Karpas-422 (cell line): ENCODE results near the gene RNF225. TPM values are rescaled to one million over a fixed set of nuclear protein-coding genes. Genes with fewer than 3 reads are reported as not detected.
"Not testable (repeated sequence)": the region's sequence is repeated elsewhere in the genome, so short reads cannot be mapped to it uniquely, and the experiment has no call there.

Experiments used
- DNase-seq: peaks from one replicate; pipeline ENCODE4 v3.0.0-alpha.2; 2015
- H2AFZ ChIP-seq: fragments of 200-600 bp; sonication (generic); 2 replicates; pipeline ENCODE4 v1.6.1; 2014; ENCODE audit warnings: antibody characterized with exemption, low read length, mixed read lengths
- H3K27ac ChIP-seq: fragments of 200-600 bp; sonication (generic); 2 replicates; pipeline ENCODE4 v1.5.1; 2014; ENCODE audit warnings: mild to moderate bottlenecking, low read length, moderate library complexity
- H3K27me3 ChIP-seq: fragments of 200-600 bp; sonication (generic); 2 replicates; pipeline ENCODE4 v1.6.1; 2014; ENCODE audit warnings: low read length, mixed read lengths
- H3K36me3 ChIP-seq: fragments of 200-600 bp; sonication (generic); 2 replicates; pipeline ENCODE4 v1.6.1; 2014; ENCODE audit warnings: low read length, mixed read lengths; ENCODE audit not compliant: insufficient read depth
- H3K4me1 ChIP-seq: fragments of 200-600 bp; sonication (generic); 2 replicates; pipeline ENCODE4 v1.6.1; 2014; ENCODE audit warnings: mild to moderate bottlenecking, low read length, mixed read lengths
- H3K4me2 ChIP-seq: fragments of 200-600 bp; sonication (generic); 2 replicates; pipeline ENCODE4 v1.6.1; 2014; ENCODE audit warnings: low read length, low read depth, mild to moderate bottlenecking; ENCODE audit not compliant: poor library complexity, severe bottlenecking
- H3K4me3 ChIP-seq: fragments of 200-600 bp; sonication (generic); 2 replicates; pipeline ENCODE4 v1.5.1; 2014; ENCODE audit warnings: mild to moderate bottlenecking, antibody characterized with exemption, low read length, mixed read lengths
- H3K79me2 ChIP-seq: fragments of 200-600 bp; sonication (generic); 2 replicates; pipeline ENCODE4 v1.6.1; 2014; ENCODE audit warnings: mild to moderate bottlenecking, low read length, mixed read lengths
- H3K9ac ChIP-seq: fragments of 200-600 bp; sonication (generic); 2 replicates; pipeline ENCODE4 v1.6.0; 2014; ENCODE audit warnings: low read length
- H3K9me2 ChIP-seq: fragments of 200-600 bp; sonication (generic), shearing (Covaris generic); replicated peaks from 2 replicates; pipeline ENCODE4 v1.6.0; 2014; ENCODE audit warnings: mild to moderate bottlenecking, low read length, moderate library complexity; ENCODE audit not compliant: insufficient read depth
- H3K9me3 ChIP-seq: fragments of 300-700, 200-600 bp; sonication (generic); 2 replicates; pipeline ENCODE4 v1.6.1; 2014; ENCODE audit warnings: low read length, mixed read lengths
- H4K20me1 ChIP-seq: fragments of 200-600 bp; sonication (generic); 2 replicates; pipeline ENCODE4 v1.6.1; 2014; ENCODE audit warnings: mild to moderate bottlenecking, antibody characterized with exemption, low read length, low read depth; ENCODE audit not compliant: insufficient read depth
- total RNA-seq: library from RNA; depleted of rRNA; stranded (reverse); fragments of >200 nt; shearing (Covaris generic); gene quantifications from 2 replicates; pipeline ENCODE4 v1.2.3, GENCODE V29; 2014; ENCODE audit warnings: low replicate concordance

Gene RNF225
- total RNA-seq, 1 experiment from 2014 or later, result 0.97 TPM

GRCh38 chr19:58368561-58369360 lies 26.7 kb upstream of the RNF225 start:
- Histone ChIP-seq H3K27me3 (no peaks in the 10 kb centered on the region), H3K4me2 (no peak overlapping the region), H3K9me2 (no peaks in the 10 kb centered on the region), H3K4me3 (no peak overlapping the region), H3K36me3 (no peaks in the 10 kb centered on the region), H4K20me1 (no peaks in the 10 kb centered on the region), H3K9me3 (no peaks in the 10 kb centered on the region), H2AFZ (no peak overlapping the region), H3K4me1 (peaks cover 6% of the 10 kb centered on the region; the same call in 1 of the 2 replicates), H3K79me2 (no peaks in the 10 kb centered on the region), H3K27ac (no peak overlapping the region), H3K9ac (no peak overlapping the region)
- DNase-seq, result no peak

GRCh38 chr19:58372311-58373133 lies 22.9 kb upstream of the RNF225 start:
- no peak for DNase-seq
- no peak overlapping the region for H3K9ac ChIP-seq

GRCh38 chr19:58374200-58374599 lies 21.3 kb upstream of the RNF225 start:
- no peaks in the 10 kb centered on the region for H3K9me2 ChIP-seq
- no peak for DNase-seq
- H3K27me3 ChIP-seq, result no peaks in the 10 kb centered on the region
- H3K4me3 ChIP-seq, result no peak overlapping the region
- no peaks in the 10 kb centered on the region for H3K9me3 ChIP-seq
- peaks cover 7% of the 10 kb centered on the region for H3K4me1 ChIP-seq
- peaks cover under 1% of the 10 kb centered on the region for H3K79me2 ChIP-seq
- H3K4me2 ChIP-seq, result no peak overlapping the region
- H3K36me3 ChIP-seq, result no peaks in the 10 kb centered on the region
- no peaks in the 10 kb centered on the region for H4K20me1 ChIP-seq
- no peak overlapping the region for H3K27ac ChIP-seq
- no peak overlapping the region for H2AFZ ChIP-seq
- no peak overlapping the region for H3K9ac ChIP-seq

More at GRCh38 chr19:58372311-58373133, 22.9 kb upstream of the RNF225 start:
- no peaks in the 10 kb centered on the region for H3K36me3 ChIP-seq
- no peaks in the 10 kb centered on the region for H3K9me3 ChIP-seq
- H3K79me2 ChIP-seq, result no peaks in the 10 kb centered on the region
- H3K9me2 ChIP-seq, result no peaks in the 10 kb centered on the region
- H3K27me3 ChIP-seq, result no peaks in the 10 kb centered on the region
- H2AFZ ChIP-seq, result no peak overlapping the region
- no peak overlapping the region for H3K4me2 ChIP-seq
- no peaks in the 10 kb centered on the region for H4K20me1 ChIP-seq
- no peak overlapping the region for H3K27ac ChIP-seq
- no peak overlapping the region for H3K4me3 ChIP-seq
- 0 out of 2 replicates have a peak, but pooled peaks cover 2% of the 10 kb centered on the region for H3K4me1 ChIP-seq

DNA sequence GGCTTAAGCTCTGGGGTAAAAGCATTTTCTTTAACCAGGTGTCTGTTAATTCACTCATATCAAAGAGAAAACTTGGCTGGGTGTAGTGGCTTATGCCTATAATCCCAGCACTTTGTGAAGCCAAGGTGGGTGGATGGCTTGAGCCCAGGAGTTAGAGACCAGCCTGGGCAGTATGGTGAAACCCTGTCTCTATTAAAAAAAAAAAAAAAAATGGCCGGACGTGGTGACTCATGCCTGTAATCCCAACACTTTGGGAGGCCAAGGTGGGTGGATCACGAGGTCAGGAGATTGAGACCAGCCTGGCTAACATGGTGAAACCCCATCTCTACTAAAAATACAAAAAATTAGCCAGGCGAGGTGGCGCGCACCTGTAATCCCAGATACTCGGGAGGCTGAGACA lies 18.7 kb upstream of the RNF225 start:
- H3K9ac ChIP-seq, H2AFZ ChIP-seq, H3K27me3 ChIP-seq, H3K9me2 ChIP-seq, H3K9me3 ChIP-seq, H3K36me3 ChIP-seq, H3K4me3 ChIP-seq, DNase-seq, H4K20me1 ChIP-seq, H3K4me2 ChIP-seq, H3K27ac ChIP-seq: not testable (repeated sequence)
- Histone ChIP-seq H3K79me2 (peaks cover 15% of the 10 kb centered on the region), H3K4me1 (peaks cover 20% of the 10 kb centered on the region)

DNA sequence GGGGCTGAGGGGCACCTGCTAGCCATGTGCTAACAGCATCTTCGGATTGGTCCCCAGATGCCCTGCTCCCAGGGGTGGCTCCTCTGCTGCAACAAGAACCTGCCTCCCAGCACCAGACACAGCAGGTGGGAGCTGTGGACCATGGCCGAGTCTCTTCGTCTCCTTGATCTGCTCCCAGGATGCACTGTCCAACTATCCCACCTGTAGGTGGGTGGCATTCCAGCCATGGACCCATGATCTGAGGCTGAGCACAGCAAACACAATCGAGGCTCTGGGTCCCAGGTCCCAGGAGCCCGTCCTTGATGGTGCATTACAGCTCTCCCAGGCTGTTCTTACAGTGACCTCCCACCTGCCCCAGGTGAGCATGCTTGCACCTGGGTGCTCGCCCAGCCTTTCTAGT lies 16.2 kb upstream of the RNF225 start:
- no peaks in the 10 kb centered on the region for H3K9me2 ChIP-seq
- H3K9ac ChIP-seq, result peak overlapping the region; percentile 77
- no peak overlapping the region for H3K27ac ChIP-seq
- peak overlapping the region; percentile 79 for H3K4me3 ChIP-seq
- H4K20me1 ChIP-seq, result no peaks in the 10 kb centered on the region
- H3K27me3 ChIP-seq, result no peaks in the 10 kb centered on the region
- H3K4me1 ChIP-seq, result peaks cover 32% of the 10 kb centered on the region
- no peaks in the 10 kb centered on the region for H3K9me3 ChIP-seq
- H3K36me3 ChIP-seq, result no peaks in the 10 kb centered on the region
- H2AFZ ChIP-seq, result no peak overlapping the region; the same call in 1 of the 2 replicates
- no peak for DNase-seq
- H3K79me2 ChIP-seq, result peaks cover 34% of the 10 kb centered on the region
- H3K4me2 ChIP-seq, result peak overlapping the region; percentile 90

DNA sequence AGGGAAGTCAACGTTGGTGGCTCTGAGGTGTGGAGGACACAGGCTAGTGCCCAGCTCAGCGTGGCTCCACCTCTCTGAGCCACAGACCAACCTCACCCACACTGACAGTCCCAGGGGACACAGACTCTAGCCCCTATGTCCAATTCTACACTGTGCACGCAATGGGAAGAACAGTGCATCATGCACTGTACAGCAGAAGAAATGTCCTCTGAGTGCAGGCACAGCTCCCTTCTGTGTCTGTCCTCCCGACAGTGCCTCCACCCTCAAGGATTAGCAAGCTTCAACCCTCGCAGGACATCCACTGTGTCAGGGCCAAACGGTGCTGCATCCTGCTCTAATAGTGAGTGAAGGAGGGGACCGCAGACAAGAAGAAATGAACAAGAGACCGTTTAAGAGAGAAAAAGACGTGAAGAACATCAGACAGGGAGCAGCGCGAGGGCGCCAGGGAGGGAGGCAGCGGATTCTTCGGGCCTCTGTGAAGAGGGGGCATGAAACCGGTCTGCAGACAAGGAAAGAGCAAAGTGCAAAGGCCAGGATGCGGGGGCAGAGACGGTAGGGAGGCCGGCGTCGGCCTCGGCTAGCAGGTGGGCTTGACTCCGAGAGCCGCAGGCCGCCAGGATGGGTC lies 15.3 kb upstream of the RNF225 start:
- no peaks in the 10 kb centered on the region for H3K27me3 ChIP-seq
- H4K20me1 ChIP-seq, result no peaks in the 10 kb centered on the region
- peak overlapping the region; percentile 90 for H3K4me2 ChIP-seq
- H3K4me1 ChIP-seq, result peaks cover 38% of the 10 kb centered on the region
- no peaks in the 10 kb centered on the region for H3K9me3 ChIP-seq
- H3K9ac ChIP-seq, result peak overlapping the region; percentile 77
- no peaks in the 10 kb centered on the region for H3K36me3 ChIP-seq
- peak overlapping the region; percentile 79 for H3K4me3 ChIP-seq
- H3K79me2 ChIP-seq, result peaks cover 40% of the 10 kb centered on the region
- no peak for DNase-seq
- no peaks in the 10 kb centered on the region for H3K9me2 ChIP-seq
- peak overlapping the region; percentile 58 for H3K27ac ChIP-seq
- peak overlapping the region; percentile 5; the same call in 1 of the 2 replicates for H2AFZ ChIP-seq

DNA sequence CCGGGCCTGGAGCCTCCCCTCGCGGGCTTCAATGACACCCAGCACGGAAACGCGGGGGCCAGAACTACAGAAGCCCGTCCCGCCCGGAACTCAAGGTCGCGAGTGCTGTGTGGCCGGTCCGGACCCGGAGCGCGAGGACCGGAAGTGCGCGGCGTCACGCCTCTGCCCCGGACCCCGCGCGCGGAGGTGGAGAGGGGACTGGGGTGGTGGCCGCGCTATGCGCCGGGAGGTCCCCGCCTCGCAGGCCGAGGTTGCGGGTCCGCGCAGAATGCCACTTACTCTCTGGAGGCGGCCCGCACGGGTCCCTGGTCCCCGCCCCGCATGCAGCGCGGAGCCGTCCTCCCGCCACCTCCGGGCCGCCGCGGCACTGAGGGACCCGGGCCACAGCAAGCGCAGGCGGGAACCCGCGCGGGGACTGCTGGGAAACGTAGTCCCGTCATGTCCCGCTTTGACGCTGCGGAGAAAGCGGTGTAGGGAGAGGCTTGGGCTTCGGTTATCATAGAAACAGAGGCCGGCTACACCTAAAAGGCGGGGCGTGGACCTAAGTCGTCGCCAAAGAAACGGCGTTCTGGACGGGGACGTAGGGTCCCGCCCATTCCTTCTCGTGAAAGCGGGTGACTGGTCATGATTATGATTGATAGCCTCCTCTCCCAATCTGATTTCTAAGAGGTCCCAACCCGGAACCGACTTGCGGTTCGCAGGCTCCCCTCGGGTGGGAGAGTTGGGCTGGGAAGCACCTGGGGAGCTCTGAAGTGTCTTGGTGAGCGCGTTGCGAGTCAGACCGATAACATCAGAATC lies 14.6 kb upstream of the RNF225 start, which contains the start of gene ZNF837:
TSS of gene ZNF837 (minus strand) at position 369 of the 798 bp plus-strand sequence. CDS start 11,698 bp downstream, outside the sequence.
- H2AFZ ChIP-seq, result peak within 1 kb of the TSS; percentile 5; the same call in 1 of the 2 replicates
- peak within 1 kb of the TSS; percentile 82 for H3K27ac ChIP-seq
- no peaks in the 10 kb centered on the region for H4K20me1 ChIP-seq
- no peaks in the 10 kb centered on the region for H3K9me2 ChIP-seq
- peak within 1 kb of the TSS; percentile 90 for H3K4me2 ChIP-seq
- peaks cover 47% of the 10 kb centered on the region for H3K79me2 ChIP-seq
- peak within 1 kb of the TSS; percentile 79 for H3K4me3 ChIP-seq
- no peaks in the 10 kb centered on the region for H3K27me3 ChIP-seq
- DNase-seq, result peak; percentile 100
- H3K4me1 ChIP-seq, result peaks cover 45% of the 10 kb centered on the region
- H3K36me3 ChIP-seq, result no peaks in the 10 kb centered on the region
- H3K9ac ChIP-seq, result peak within 1 kb of the TSS; percentile 84
- H3K9me3 ChIP-seq, result no peaks in the 10 kb centered on the region
